K562 (cell line): Measurements from ENCODE around the gene HSD3B7. TPM values are rescaled to one million over a fixed set of nuclear protein-coding genes. Genes with fewer than 3 reads are reported as not detected.

ENCODE experiments used
- CHCHD3 ChIP-seq: fragments of 250-450 bp; sonication (Bioruptor Pico); IDR thresholded peaks from 2 replicates; pipeline ENCODE4 v2.1.2; 2022; ENCODE audit warnings: mild to moderate bottlenecking
- FOSL1 ChIP-seq: fragments of 200-800 bp; sonication (Bioruptor generic); conservative IDR thresholded peaks from 2 replicates; pipeline ENCODE4 v1.6.1; 2016; ENCODE audit warnings: missing genetic modification characterization, missing compliant biosample characterization
- GABPB1 ChIP-seq: sonication (generic); formaldehyde crosslinking; IDR thresholded peaks from 2 replicates; pipeline ENCODE4 v1.8.0; 2022; ENCODE audit warnings: mild to moderate bottlenecking, missing genetic modification reagents
- HDGF ChIP-seq: fragments of 450-650 bp; IDR thresholded peaks from 2 replicates; pipeline ENCODE4 v1.6.1; 2016
- HNRNPL ChIP-seq: fragments of 200-400 bp; formaldehyde crosslinking; IDR thresholded peaks from 2 replicates; pipeline ENCODE4 v1.6.1; 2017; ENCODE audit warnings: low read depth, mild to moderate bottlenecking, low read length
- MBD2 ChIP-seq: sonication (generic); IDR thresholded peaks from 2 replicates; pipeline ENCODE4 v1.6.1; 2016; ENCODE audit warnings: low read depth, borderline replicate concordance
- PHF21A ChIP-seq: fragments of 450-650 bp; IDR thresholded peaks from 2 replicates; pipeline ENCODE4 v1.6.1; 2017; ENCODE audit warnings: low read depth, borderline replicate concordance
- ZNF57 ChIP-seq: fragments of 450-650 bp; formaldehyde crosslinking; IDR thresholded peaks from 2 replicates; pipeline ENCODE4 v1.4.0; 2020; ENCODE audit warnings: mild to moderate bottlenecking, moderate library complexity
- ZNF766 ChIP-seq: fragments of 200-800 bp; sonication (Bioruptor generic); conservative IDR thresholded peaks from 2 replicates; pipeline ENCODE4 v1.6.1; 2016; ENCODE audit warnings: missing genetic modification characterization, missing compliant biosample characterization
- polyA plus RNA-seq, 8 experiments: library from polyadenylated mRNA; depleted of rRNA in 4 of 8; stranded (reverse) in 5 of 8; unstranded in 3 of 8; fragments of >200 nt; fragmentation: Nextera tagmentation in 2 of 8; fragmentation: Illumina TruSeq in 1 of 8; extraction: Ambion mirVana in 2 of 8; extraction: Trizol in 1 of 8; gene quantifications; 2 replicates each; pipeline versions ENCODE4 v1.2.1 to v1.2.3, GENCODE V29; 2011 to 2014; ENCODE audit warnings: inconsistent platforms in 1 of 8, missing spikeins in 1 of 8
- total RNA-seq, 7 experiments: library from RNA; depleted of rRNA in 6 of 7; stranded (reverse); fragments of >200 nt in 6 of 7; fragmentation: Illumina TruSeq in 2 of 7; extraction: Trizol in 2 of 7; gene quantifications; 2 replicates each; pipeline versions ENCODE4 v1.2.1 to v1.2.3, GENCODE V29; 2011 to 2021; ENCODE audit warnings: low replicate concordance in 1 of 7
- TF ChIP-seq, protein P1 (sequence below), 2 experiments: fragments of 200-800 bp in 1 of 2; sonication (Bioruptor generic) in 1 of 2; sonication (generic) in 1 of 2; formaldehyde crosslinking in 1 of 2; IDR thresholded peaks in 1 of 2; conservative IDR thresholded peaks in 1 of 2; 2 replicates each; pipeline versions ENCODE4 v1.5.0 to v1.6.1; 2016 to 2020; ENCODE audit warnings: missing compliant biosample characterization in 1 of 2, missing genetic modification characterization in 1 of 2, missing genetic modification reagents in 1 of 2
- TF ChIP-seq, protein P2 (sequence below): sonication (generic); formaldehyde crosslinking; IDR thresholded peaks from 2 replicates; pipeline ENCODE4 v1.8.0; 2022; ENCODE audit warnings: missing genetic modification reagents, mild to moderate bottlenecking, borderline replicate concordance

The HSD3B7 gene
- total and polyA plus RNA-seq, 9 of the 15 experiments (the other 6 are each of a cell fraction or from before 2014, with no cell fraction given) = 5.4 to 49.1 (median 23.0) TPM

DNA sequence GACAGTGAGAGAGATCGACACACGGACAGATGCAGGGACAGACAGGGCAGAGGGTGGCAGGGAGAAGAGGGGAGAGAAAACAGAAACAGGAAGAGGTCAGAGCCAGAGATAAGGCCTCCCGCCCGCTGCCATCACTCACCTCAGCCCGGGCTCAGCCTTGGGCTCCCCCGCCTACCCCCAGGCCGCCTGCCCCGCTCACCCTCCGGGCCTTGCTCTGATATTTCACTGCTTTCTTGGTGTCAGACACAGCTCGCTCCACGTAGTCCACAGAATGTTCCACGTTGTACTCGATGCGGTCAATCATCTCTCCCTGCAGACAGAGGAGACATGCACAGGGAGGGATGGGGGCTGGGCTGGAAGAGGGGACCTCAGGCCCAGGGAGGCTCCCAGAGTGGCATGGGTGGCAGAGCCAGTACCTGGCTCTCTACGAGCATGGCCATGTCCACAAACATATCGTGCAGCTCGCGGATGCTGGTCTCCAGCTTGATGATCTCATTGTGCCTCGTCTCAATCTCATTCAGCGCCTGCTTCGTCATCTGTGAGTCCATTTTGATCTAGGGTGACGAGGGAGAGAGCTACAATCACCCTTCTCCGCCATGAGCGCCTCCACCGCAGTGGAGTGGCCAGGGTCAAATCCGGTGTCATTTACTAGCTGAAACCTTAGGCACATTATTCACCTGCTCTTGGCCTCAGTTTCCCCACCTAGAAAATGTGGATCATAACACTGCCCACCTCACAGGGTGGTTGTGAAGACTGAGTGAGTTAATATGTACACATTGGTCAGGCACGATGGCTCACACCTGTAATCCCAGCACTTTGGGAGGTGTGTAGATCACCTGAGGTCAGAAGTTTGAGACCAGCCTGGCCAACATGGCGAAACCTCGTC lies 8.2 kb downstream of the HSD3B7 start (continued):
- TF ChIP-seq, protein P1, sequence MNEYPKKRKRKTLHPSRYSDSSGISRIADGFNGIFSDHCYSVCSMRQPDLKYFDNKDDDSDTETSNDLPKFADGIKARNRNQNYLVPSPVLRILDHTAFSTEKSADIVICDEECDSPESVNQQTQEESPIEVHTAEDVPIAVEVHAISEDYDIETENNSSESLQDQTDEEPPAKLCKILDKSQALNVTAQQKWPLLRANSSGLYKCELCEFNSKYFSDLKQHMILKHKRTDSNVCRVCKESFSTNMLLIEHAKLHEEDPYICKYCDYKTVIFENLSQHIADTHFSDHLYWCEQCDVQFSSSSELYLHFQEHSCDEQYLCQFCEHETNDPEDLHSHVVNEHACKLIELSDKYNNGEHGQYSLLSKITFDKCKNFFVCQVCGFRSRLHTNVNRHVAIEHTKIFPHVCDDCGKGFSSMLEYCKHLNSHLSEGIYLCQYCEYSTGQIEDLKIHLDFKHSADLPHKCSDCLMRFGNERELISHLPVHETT (CRISPR knock-in tag; conservative IDR thresholded peaks at IDR 0.05 in 1 of 2, IDR thresholded peaks at IDR 0.05 in 1 of 2) = peak in 1 of 2 experiments; percentile 47; a peak in 2 of 4 replicates
- no peak for TF ChIP-seq PHF21A
- TF ChIP-seq, protein P2, sequence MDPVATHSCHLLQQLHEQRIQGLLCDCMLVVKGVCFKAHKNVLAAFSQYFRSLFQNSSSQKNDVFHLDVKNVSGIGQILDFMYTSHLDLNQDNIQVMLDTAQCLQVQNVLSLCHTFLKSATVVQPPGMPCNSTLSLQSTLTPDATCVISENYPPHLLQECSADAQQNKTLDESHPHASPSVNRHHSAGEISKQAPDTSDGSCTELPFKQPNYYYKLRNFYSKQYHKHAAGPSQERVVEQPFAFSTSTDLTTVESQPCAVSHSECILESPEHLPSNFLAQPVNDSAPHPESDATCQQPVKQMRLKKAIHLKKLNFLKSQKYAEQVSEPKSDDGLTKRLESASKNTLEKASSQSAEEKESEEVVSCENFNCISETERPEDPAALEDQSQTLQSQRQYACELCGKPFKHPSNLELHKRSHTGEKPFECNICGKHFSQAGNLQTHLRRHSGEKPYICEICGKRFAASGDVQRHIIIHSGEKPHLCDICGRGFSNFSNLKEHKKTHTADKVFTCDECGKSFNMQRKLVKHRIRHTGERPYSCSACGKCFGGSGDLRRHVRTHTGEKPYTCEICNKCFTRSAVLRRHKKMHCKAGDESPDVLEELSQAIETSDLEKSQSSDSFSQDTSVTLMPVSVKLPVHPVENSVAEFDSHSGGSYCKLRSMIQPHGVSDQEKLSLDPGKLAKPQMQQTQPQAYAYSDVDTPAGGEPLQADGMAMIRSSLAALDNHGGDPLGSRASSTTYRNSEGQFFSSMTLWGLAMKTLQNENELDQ (CRISPR knock-in tag) = no peak
- TF ChIP-seq FOSL1 (tag) = 0 out of 2 replicates have a peak, but pooled peaks have one; percentile 11
- TF ChIP-seq GABPB1 = peak; percentile 51
- TF ChIP-seq HDGF = 0 out of 2 replicates have a peak, but pooled peaks have one; percentile 10
- TF ChIP-seq CHCHD3 = no peak
- 0 out of 2 replicates have a peak, but pooled peaks have one; percentile 14 for TF ChIP-seq MBD2
- peak; percentile 17; the same call in 1 of the 2 replicates for TF ChIP-seq ZNF766 (CRISPR knock-in tag)
- peak; percentile 61; the same call in 1 of the 2 replicates for TF ChIP-seq ZNF57 (CRISPR knock-in tag)
- TF ChIP-seq HNRNPL = peak; percentile 53; the same call in 1 of the 2 replicates
